ENCODE results near the gene IGFL2. TPM values are rescaled to one million over a fixed set of nuclear protein-coding genes. Genes with fewer than 3 reads are reported as not detected.
"Not testable (repeated sequence)": the region's sequence is repeated elsewhere in the genome, so short reads cannot be mapped to it uniquely, and the experiment has no call there.

IGFL2 gene
- total RNA-seq, 2 donors from 2014 or later, result 0.84 TPM; not detected in 1

- Histone ChIP-seq H3K9ac (ENCODE audit: extremely low read depth, low read length, poor library complexity, severe bottlenecking) (no peak overlapping the region), H3K27me3 (ENCODE audit: control insufficient read depth, insufficient read depth, low read length, poor library complexity, severe bottlenecking) (no peaks in the 10 kb centered on the region), H3K9me3 (ENCODE audit: control insufficient read depth, low read length) (peaks cover 32% of the 10 kb centered on the region), H3K4me1 (ENCODE audit: control insufficient read depth, insufficient read depth, low read length) (peaks cover 7% of the 10 kb centered on the region), H3K27ac (ENCODE audit: low read depth, low read length) (no peak overlapping the region), H3K36me3 (ENCODE audit: control insufficient read depth, insufficient read depth, low read length) (no peaks in the 10 kb centered on the region), H3K4me3 (ENCODE audit: low read length) (no peak overlapping the region)
- Mint-ChIP-seq H3K4me3 (no peak overlapping the region), H3K36me3 (ENCODE audit: low read depth) (no peaks in the 10 kb centered on the region), H3K27ac (no peak overlapping the region), H3K9me3 (peaks cover 48% of the 10 kb centered on the region), H3K27me3 (ENCODE audit: insufficient read depth) (peaks cover 9% of the 10 kb centered on the region), H3K4me1 (peaks cover 19% of the 10 kb centered on the region)
- no peak for TF ChIP-seq CTCF (conservative IDR thresholded peaks at IDR 0.05)
- WGBS, 2 experiments (ENCODE audit: insufficient coverage in 1 of 2, insufficient read length in 1 of 2), result 86% methylated on average over 1 to 3 of the region's 3 CpGs
- DNase-seq, result no peak
Measured at GRCh38 chr19:46206682-46207081, 58.6 kb downstream of the IGFL2 start.

- not testable (repeated sequence) for H3K4me1 ChIP-seq (ENCODE audit: control insufficient read depth, insufficient read depth, low read length); H3K27ac Mint-ChIP-seq; H3K27me3 ChIP-seq (ENCODE audit: control insufficient read depth, insufficient read depth, low read length, poor library complexity, severe bottlenecking); H3K36me3 Mint-ChIP-seq (ENCODE audit: low read depth); H3K27me3 Mint-ChIP-seq (ENCODE audit: insufficient read depth); H3K36me3 ChIP-seq (ENCODE audit: control insufficient read depth, insufficient read depth, low read length); H3K4me3 ChIP-seq (ENCODE audit: low read length); H3K4me3 Mint-ChIP-seq; H3K27ac ChIP-seq (ENCODE audit: low read depth, low read length); H3K9ac ChIP-seq (ENCODE audit: extremely low read depth, low read length, poor library complexity, severe bottlenecking); DNase-seq
- Mint-ChIP-seq H3K9me3 (peaks cover 37% of the 10 kb centered on the region), H3K4me1 (peaks cover 29% of the 10 kb centered on the region)
- 92 to 94% methylated on average over 3 to 4 of the region's 8 CpGs for WGBS, 2 experiments (ENCODE audit: insufficient coverage in 1 of 2, insufficient read length in 1 of 2)
- peaks cover 26% of the 10 kb centered on the region for H3K9me3 ChIP-seq (ENCODE audit: control insufficient read depth, low read length)
Measured at GRCh38 chr19:46207858-46208257, 59.8 kb downstream of the IGFL2 start.

- Histone ChIP-seq H3K27ac (ENCODE audit: low read depth, low read length) (no peak overlapping the region), H3K27me3 (ENCODE audit: control insufficient read depth, insufficient read depth, low read length, poor library complexity, severe bottlenecking) (no peaks in the 10 kb centered on the region), H3K9me3 (ENCODE audit: control insufficient read depth, low read length) (peaks cover 16% of the 10 kb centered on the region), H3K9ac (ENCODE audit: extremely low read depth, low read length, poor library complexity, severe bottlenecking) (no peak overlapping the region), H3K4me1 (ENCODE audit: control insufficient read depth, insufficient read depth, low read length) (peaks cover 7% of the 10 kb centered on the region), H3K36me3 (ENCODE audit: control insufficient read depth, insufficient read depth, low read length) (no peaks in the 10 kb centered on the region), H3K4me3 (ENCODE audit: low read length) (no peak overlapping the region)
- Mint-ChIP-seq H3K27ac (no peak overlapping the region), H3K4me1 (peaks cover 37% of the 10 kb centered on the region), H3K36me3 (ENCODE audit: low read depth) (no peaks in the 10 kb centered on the region), H3K27me3 (ENCODE audit: insufficient read depth) (peaks cover 4% of the 10 kb centered on the region), H3K4me3 (no peak overlapping the region), H3K9me3 (peaks cover 25% of the 10 kb centered on the region)
- no peak for DNase-seq
- no peak for TF ChIP-seq CTCF (conservative IDR thresholded peaks at IDR 0.05)
- WGBS, 2 experiments (ENCODE audit: insufficient coverage in 1 of 2, insufficient read length in 1 of 2), result 83 to 100% methylated on average over 1 to 3 of the region's 3 CpGs
Measured at GRCh38 chr19:46209051-46209450, 61.0 kb downstream of the IGFL2 start.

- Mint-ChIP-seq H3K4me3 (no peak overlapping the region), H3K27me3 (ENCODE audit: insufficient read depth) (peaks cover 4% of the 10 kb centered on the region), H3K36me3 (ENCODE audit: low read depth) (no peaks in the 10 kb centered on the region), H3K4me1 (peaks cover 37% of the 10 kb centered on the region), H3K9me3 (peaks cover 21% of the 10 kb centered on the region), H3K27ac (no peak overlapping the region)
- 94 to 100% methylated on average over 1 of the region's 1 CpG for WGBS, 2 experiments (ENCODE audit: insufficient coverage in 1 of 2, insufficient read length in 1 of 2)
- Histone ChIP-seq H3K36me3 (ENCODE audit: control insufficient read depth, insufficient read depth, low read length) (no peaks in the 10 kb centered on the region), H3K9ac (ENCODE audit: extremely low read depth, low read length, poor library complexity, severe bottlenecking) (no peak overlapping the region), H3K4me1 (ENCODE audit: control insufficient read depth, insufficient read depth, low read length) (peaks cover 7% of the 10 kb centered on the region), H3K27me3 (ENCODE audit: control insufficient read depth, insufficient read depth, low read length, poor library complexity, severe bottlenecking) (no peaks in the 10 kb centered on the region), H3K4me3 (ENCODE audit: low read length) (no peak overlapping the region), H3K9me3 (ENCODE audit: control insufficient read depth, low read length) (peaks cover 16% of the 10 kb centered on the region), H3K27ac (ENCODE audit: low read depth, low read length) (no peak overlapping the region)
- no peak for TF ChIP-seq CTCF (conservative IDR thresholded peaks at IDR 0.05)
- no peak for DNase-seq
Measured at GRCh38 chr19:46209472-46209871, 61.4 kb downstream of the IGFL2 start.

Measured in endodermal cell (in vitro differentiated cells).